Activated CD4-positive, alpha-beta T cell treated with anti-CD3 and anti-CD28 coated beads, Interleukin-2, amount 50 U/mL, for 4 hours (primary cell): ENCODE data around the gene TAPBP.
"Not testable (repeated sequence)": the region's sequence is repeated elsewhere in the genome, so short reads cannot be mapped to it uniquely, and the experiment has no call there.

Experiments
- DNase-seq, 2 experiments: peaks; one replicate each; pipeline ENCODE4 v3.0.0-alpha.2; 2020

The TAPBP gene

GRCh38 chr6:33275795-33276580 is 37.9 kb downstream of the TAPBP start:
- DNase-seq = not testable (repeated sequence)

- DNase-seq = no peak
Observed at GRCh38 chr6:33273924-33274902, 39.7 kb downstream of the TAPBP start.

GRCh38 chr6:33273129-33273923 is 40.6 kb downstream of the TAPBP start:
- no peak for DNase-seq

GRCh38 chr6:33272275-33273128 is 41.4 kb downstream of the TAPBP start:
- no peak for DNase-seq

GRCh38 chr6:33271468-33272274 is 42.2 kb downstream of the TAPBP start, which contains the start of the genes RPS18 and VPS52:
TSS of gene RPS18 (plus strand) at chr6:33272075. CDS start at chr6:33272120, 45 bp downstream.
TSS of gene VPS52 (minus strand) at chr6:33271876. CDS start at chr6:33271675, 201 bp downstream.
- DNase-seq = peak; percentile 86 to 89

- no peak for DNase-seq
Observed at GRCh38 chr6:33271117-33271467, 42.8 kb downstream of the TAPBP start.

- DNase-seq = no peak
Observed at GRCh38 chr6:33264015-33264414, 49.9 kb downstream of the TAPBP start.

GRCh38 chr6:33262490-33262889 is 51.4 kb downstream of the TAPBP start:
- DNase-seq = not testable (repeated sequence)

- DNase-seq = no peak
Observed at GRCh38 chr6:33259032-33259431, 54.8 kb downstream of the TAPBP start.

GRCh38 chr6:33254591-33254990 is 59.3 kb downstream of the TAPBP start:
- DNase-seq = no peak

GRCh38 chr6:33252759-33253158 is 61.1 kb downstream of the TAPBP start:
- DNase-seq = no peak

GRCh38 chr6:33251395-33252012 is 62.4 kb downstream of the TAPBP start:
- no peak for DNase-seq

- no peak for DNase-seq
Observed at GRCh38 chr6:33250731-33251130, 63.1 kb downstream of the TAPBP start.

GRCh38 chr6:33249732-33250630 is 63.9 kb downstream of the TAPBP start:
- DNase-seq = no peak
